Nephron (organoid): ENCODE results near the gene FAM47B.

Source experiments
- H3K27ac Mint-ChIP-seq, 3 experiments: 2 replicates each; pipeline ENCODE4 v1.8.0; 2020; ENCODE audit warnings: mixed read lengths in 3 of 3, mild to moderate bottlenecking in 2 of 3, moderate library complexity in 1 of 3
- H3K27me3 Mint-ChIP-seq: 2 replicates; pipeline ENCODE4 v1.8.0; 2021; ENCODE audit warnings: low read depth, mild to moderate bottlenecking, moderate library complexity, mixed read lengths
- H3K36me3 Mint-ChIP-seq: 2 replicates; pipeline ENCODE4 v1.8.0; 2020; ENCODE audit warnings: low read depth, mixed read lengths
- H3K4me1 Mint-ChIP-seq: 2 replicates; pipeline ENCODE4 v1.8.0; 2020; ENCODE audit warnings: mixed read lengths
- H3K4me3 Mint-ChIP-seq, 3 experiments: 2 replicates each; pipeline ENCODE4 v1.8.0; 2020; ENCODE audit warnings: mild to moderate bottlenecking in 3 of 3, mixed read lengths in 3 of 3, moderate library complexity in 2 of 3
- H3K9me3 Mint-ChIP-seq: 2 replicates; pipeline ENCODE4 v1.8.0; 2020; ENCODE audit warnings: mixed read lengths
- CTCF ChIP-seq, 3 experiments: fragments of 200-600 bp; sonication (generic); IDR thresholded peaks; one replicate each; pipeline ENCODE4 v1.5.0; 2021; ENCODE audit warnings: antibody characterized with exemption in 3 of 3; ENCODE audit not compliant: unreplicated experiment in 3 of 3

Gene FAM47B

GRCh38 chrX:34915463-34916225 lies 27.0 kb upstream of the FAM47B start:
- Mint-ChIP-seq H3K27ac (no peak overlapping the region), H3K27me3 (no peaks in the 10 kb centered on the region), H3K4me3 (no peak overlapping the region), H3K4me1 (no peaks in the 10 kb centered on the region), H3K9me3 (no peaks in the 10 kb centered on the region), H3K36me3 (no peaks in the 10 kb centered on the region)
- no peak for TF ChIP-seq CTCF (IDR thresholded peaks at IDR 0.05; ENCODE audit: unreplicated experiment in 3 of 3)

- no peak overlapping the region for H3K27ac Mint-ChIP-seq
- H3K36me3 Mint-ChIP-seq, result no peaks in the 10 kb centered on the region
- no peaks in the 10 kb centered on the region for H3K4me1 Mint-ChIP-seq
- TF ChIP-seq CTCF (IDR thresholded peaks at IDR 0.05; ENCODE audit: unreplicated experiment in 3 of 3), result no peak
- no peaks in the 10 kb centered on the region for H3K9me3 Mint-ChIP-seq
- no peaks in the 10 kb centered on the region for H3K27me3 Mint-ChIP-seq
- no peak overlapping the region for H3K4me3 Mint-ChIP-seq
These were observed 25.4 kb upstream of the FAM47B start for GRCh38 chrX:34917146-34917545.

- Mint-ChIP-seq H3K27me3 (no peaks in the 10 kb centered on the region), H3K36me3 (no peaks in the 10 kb centered on the region), H3K27ac (no peak overlapping the region), H3K4me1 (no peaks in the 10 kb centered on the region), H3K4me3 (no peak overlapping the region), H3K9me3 (no peaks in the 10 kb centered on the region)
- no peak for TF ChIP-seq CTCF (IDR thresholded peaks at IDR 0.05; ENCODE audit: unreplicated experiment in 3 of 3)
These were observed 24.4 kb upstream of the FAM47B start for GRCh38 chrX:34918091-34918736.

GRCh38 chrX:34918856-34919255 lies 23.7 kb upstream of the FAM47B start:
- H3K27me3 Mint-ChIP-seq, result no peaks in the 10 kb centered on the region
- no peaks in the 10 kb centered on the region for H3K4me1 Mint-ChIP-seq
- no peak overlapping the region for H3K4me3 Mint-ChIP-seq
- no peaks in the 10 kb centered on the region for H3K36me3 Mint-ChIP-seq
- peak; percentile 42 to 54 (median 45) for TF ChIP-seq CTCF (IDR thresholded peaks at IDR 0.05; ENCODE audit: unreplicated experiment in 3 of 3)
- H3K27ac Mint-ChIP-seq, result no peak overlapping the region
- H3K9me3 Mint-ChIP-seq, result no peaks in the 10 kb centered on the region

GRCh38 chrX:34927866-34928265 lies 14.7 kb upstream of the FAM47B start:
- H3K27ac Mint-ChIP-seq, result no peak overlapping the region
- H3K27me3 Mint-ChIP-seq, result no peaks in the 10 kb centered on the region
- H3K4me1 Mint-ChIP-seq, result no peaks in the 10 kb centered on the region
- no peaks in the 10 kb centered on the region for H3K36me3 Mint-ChIP-seq
- no peaks in the 10 kb centered on the region for H3K9me3 Mint-ChIP-seq
- TF ChIP-seq CTCF (IDR thresholded peaks at IDR 0.05; ENCODE audit: unreplicated experiment in 3 of 3), result no peak
- no peak overlapping the region for H3K4me3 Mint-ChIP-seq

- Mint-ChIP-seq H3K36me3 (no peaks in the 10 kb centered on the region), H3K4me3 (no peak overlapping the region), H3K9me3 (peaks cover 16% of the 10 kb centered on the region), H3K27ac (no peak overlapping the region), H3K27me3 (no peaks in the 10 kb centered on the region), H3K4me1 (no peaks in the 10 kb centered on the region)
- TF ChIP-seq CTCF (IDR thresholded peaks at IDR 0.05; ENCODE audit: unreplicated experiment in 3 of 3), result no peak
These were observed 639 bp downstream of the FAM47B start for GRCh38 chrX:34943235-34943634.
